Right hindlimb (tissue), 1 donor: ENCODE data around the gene EEF1AKMT4.

Experiments
- DNase-seq: peaks from one replicate; pipeline ENCODE4 v3.0.0-alpha.2; 2018

Gene EEF1AKMT4

GRCh38 chr3:184236033-184236410 is 13.4 kb upstream of the EEF1AKMT4 start:
- no peak for DNase-seq

- no peak for DNase-seq
These were observed 12.8 kb upstream of the EEF1AKMT4 start for GRCh38 chr3:184236636-184237035.

- DNase-seq, result no peak
These were observed 12.3 kb upstream of the EEF1AKMT4 start for GRCh38 chr3:184237211-184237610.

GRCh38 chr3:184237807-184238206 is 11.7 kb upstream of the EEF1AKMT4 start:
- no peak for DNase-seq

DNA sequence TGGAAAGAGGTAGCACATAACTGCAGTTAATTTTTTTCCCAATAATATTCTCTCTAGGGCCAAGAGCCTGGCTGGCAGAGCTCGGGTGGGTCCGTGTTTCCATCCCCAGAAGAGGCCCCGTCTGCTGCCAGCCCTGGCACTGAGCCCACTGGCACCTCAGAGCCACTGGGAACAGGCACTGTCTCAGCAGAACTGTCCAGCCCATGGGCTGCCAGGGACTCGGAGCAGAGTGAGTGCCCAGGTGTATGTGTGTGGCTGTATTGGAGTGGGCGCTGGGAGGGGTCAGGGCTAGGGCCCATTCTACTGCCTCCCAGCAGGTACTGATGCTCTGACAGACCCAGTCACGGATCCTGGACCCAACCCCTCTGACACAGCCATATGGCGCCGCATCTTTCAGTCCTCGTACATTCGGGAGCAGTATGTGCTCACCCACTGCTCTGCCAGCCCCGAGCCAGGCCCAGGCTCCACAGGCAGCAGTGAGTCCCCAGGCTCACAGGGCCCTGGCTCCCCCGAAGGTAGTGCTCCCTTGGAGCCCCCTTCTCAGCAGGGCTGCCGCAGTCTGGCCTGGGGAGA is 11.1 kb upstream of the EEF1AKMT4 start:
- no peak for DNase-seq

DNA sequence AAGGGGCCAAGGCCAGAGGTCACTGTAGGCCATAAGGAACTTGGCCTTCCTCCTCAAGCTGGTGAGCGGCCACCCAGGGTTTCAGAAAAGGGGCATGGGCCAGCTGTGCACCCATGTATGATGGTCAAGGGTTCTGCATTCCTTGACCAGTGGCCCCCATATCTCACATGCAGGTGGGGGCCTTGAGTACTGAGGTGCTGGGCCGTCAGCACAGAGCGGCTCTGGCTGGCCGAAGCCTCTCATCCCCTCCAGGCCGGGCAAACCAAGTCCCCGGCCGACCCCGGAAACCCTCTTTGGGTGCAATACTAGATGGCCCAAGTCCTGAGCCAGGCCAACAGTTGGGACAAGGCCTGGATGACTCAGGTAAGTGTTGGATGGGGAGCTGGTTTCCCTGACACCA is 10.3 kb upstream of the EEF1AKMT4 start:
- DNase-seq, result no peak

DNA sequence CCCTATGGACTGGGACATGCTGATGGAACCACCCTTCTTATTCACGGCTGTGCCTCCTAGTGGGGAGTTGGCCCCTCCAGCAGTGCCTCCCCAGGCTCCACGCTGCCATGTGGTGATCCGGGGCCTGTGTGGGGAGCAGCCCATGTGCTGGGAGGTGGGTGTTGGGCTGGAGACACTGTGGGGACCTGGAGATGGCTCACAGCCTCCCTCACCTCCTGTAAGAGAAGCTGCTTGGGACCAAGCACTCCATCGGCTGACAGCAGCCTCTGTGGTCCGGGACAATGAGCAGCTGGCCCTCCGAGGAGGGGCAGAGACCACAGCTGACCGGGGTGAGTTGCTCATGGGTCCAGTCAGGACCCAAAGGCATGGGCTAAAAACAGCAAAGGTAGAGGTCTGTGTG is 9.8 kb upstream of the EEF1AKMT4 start:
- no peak for DNase-seq

DNA sequence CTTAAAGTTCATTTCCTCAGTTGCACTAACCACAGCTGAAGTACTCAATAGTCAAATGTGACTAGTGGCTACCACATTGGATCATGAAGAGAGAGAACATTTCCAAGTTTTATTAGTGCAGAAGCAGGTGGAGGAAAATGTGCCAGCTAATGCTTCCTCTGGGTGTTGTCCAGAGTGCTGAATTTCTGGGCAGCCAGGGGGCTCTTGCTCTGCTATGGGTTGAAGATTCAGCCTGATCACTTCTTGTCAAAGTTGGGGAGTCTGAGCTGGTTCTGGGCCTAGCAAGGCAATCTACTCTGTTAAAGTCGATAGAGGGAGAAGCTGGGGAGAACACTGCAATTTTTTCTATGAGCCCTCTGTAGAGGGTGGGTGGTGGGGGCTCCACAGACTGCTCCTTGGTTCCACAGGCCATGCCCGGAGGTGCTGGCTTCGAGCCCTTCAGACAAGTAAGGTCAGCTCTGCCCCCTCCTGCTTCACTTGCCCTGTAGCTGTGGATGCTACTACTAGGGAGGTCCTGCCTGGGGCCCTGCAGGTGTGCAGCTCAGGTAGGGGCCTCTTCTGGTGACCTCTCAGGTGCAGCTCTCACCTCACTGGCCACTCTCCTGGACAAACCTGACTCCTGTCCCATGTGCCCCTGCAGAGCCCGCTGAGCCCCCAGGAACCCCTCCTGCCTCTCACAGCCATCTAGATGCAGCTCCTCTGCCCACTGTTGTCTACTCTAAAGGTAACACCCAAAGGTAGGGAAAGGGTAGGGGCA is 8.9 kb upstream of the EEF1AKMT4 start:
- DNase-seq, result peak; percentile 53

- no peak for DNase-seq
These were observed 8.4 kb upstream of the EEF1AKMT4 start for GRCh38 chr3:184241141-184241446.

DNA sequence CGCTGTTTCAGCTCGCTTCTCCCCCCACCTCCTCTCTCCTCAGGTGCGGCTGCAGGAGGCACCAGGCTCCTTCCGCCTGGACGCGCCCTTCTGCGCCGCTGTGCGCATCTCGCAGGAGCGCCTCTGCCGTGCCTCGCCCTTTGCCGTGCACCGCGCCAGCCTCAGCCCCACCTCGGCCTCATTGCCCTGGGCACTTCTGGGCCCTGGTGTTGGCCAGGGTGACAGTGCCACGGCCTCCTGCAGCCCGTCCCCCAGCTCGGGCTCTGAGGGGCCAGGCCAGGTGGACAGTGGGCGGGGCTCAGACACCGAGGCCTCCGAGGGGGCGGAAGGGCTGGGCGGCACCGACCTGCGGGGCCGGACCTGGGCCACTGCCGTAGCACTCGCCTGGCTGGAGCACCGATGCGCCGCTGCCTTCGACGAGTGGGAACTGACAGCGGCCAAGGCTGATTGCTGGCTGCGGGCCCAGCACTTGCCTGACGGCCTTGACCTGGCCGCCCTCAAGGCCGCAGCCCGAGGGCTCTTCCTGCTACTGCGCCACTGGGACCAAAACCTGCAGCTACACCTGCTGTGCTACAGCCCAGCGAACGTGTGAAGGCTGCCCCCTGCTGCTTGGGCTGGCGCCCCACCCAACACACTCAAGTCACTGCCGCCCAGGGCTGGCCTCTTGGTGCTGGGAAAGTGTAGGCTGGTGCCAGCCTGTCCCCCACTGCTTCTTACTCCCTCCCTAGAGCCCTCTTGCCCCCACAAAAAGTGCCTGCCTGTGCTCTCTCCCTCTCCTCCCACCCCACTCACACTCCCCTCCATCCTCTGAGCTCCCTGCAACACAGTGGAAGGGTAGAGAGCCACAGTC is 7.8 kb upstream of the EEF1AKMT4 start:
- DNase-seq, result no peak

DNA sequence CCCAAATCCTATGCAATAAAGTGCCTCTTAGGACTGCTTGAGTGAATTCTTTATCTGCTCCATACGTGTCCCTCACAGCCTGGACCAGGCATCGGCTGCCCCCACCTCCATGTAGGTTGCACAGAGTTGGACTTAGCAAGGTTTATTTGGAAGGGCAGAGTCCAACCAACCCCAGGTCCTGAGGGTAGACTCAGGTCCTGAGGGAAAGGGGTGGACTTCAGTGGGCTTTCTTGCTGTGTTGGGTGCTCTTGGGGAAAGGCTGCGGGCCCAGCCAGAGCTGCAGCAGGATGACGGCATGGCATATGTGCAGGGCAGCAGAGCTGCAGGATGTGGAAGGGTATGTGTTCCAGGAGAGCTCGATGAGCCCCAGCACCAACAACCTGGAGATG is 7.2 kb upstream of the EEF1AKMT4 start:
- no peak for DNase-seq

GRCh38 chr3:184248454-184249411 is 739 bp upstream of the EEF1AKMT4 start, which contains the start of gene ALG3:
Gene ALG3, minus strand, starts transcription at chr3:184248962. Its CDS starts 22 bp downstream, at chr3:184248940.
- peak; percentile 89 for DNase-seq

DNA sequence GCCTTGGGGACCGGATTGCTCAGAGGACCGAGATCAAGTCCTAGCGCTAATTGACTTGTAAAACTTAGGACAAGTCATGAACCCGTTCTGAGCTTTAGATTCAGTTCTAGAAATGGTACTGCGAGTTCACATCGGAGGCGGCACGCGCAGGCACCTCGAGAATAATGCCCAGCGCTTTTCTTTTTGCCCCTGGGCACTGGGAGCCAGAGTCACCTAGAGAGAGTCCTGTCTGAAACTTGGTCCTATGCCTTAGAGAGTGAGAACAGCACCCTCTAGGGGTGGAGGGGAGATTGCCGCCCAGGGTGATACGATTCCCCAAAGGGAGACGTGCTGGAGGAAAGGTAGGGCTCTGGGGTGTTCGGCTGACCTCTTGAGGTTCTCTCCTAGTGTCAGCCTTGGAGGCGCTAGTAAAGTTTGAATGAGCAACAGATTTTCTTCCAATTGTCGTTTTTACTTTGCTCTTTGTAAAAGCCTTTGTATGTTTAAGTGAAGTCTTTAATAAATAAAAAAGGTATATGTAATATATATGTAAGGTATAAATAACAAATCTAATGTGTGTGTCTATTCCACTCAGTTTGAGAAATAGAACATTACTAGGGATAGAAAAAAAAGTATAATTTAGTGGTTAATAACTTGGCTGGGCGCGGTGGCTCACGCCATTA is 826 bp downstream of the EEF1AKMT4 start:
- peak; percentile 73 for DNase-seq

- no peak for DNase-seq
These were observed 6.0 kb downstream of the EEF1AKMT4 start for GRCh38 chr3:184255291-184256039.

- DNase-seq, result no peak
These were observed 7.8 kb downstream of the EEF1AKMT4 start for GRCh38 chr3:184257083-184257915.

- no peak for DNase-seq
These were observed 9.5 kb downstream of the EEF1AKMT4 start for GRCh38 chr3:184258926-184259325.

GRCh38 chr3:184259396-184259877 is 10.0 kb downstream of the EEF1AKMT4 start:
- no peak for DNase-seq

DNA sequence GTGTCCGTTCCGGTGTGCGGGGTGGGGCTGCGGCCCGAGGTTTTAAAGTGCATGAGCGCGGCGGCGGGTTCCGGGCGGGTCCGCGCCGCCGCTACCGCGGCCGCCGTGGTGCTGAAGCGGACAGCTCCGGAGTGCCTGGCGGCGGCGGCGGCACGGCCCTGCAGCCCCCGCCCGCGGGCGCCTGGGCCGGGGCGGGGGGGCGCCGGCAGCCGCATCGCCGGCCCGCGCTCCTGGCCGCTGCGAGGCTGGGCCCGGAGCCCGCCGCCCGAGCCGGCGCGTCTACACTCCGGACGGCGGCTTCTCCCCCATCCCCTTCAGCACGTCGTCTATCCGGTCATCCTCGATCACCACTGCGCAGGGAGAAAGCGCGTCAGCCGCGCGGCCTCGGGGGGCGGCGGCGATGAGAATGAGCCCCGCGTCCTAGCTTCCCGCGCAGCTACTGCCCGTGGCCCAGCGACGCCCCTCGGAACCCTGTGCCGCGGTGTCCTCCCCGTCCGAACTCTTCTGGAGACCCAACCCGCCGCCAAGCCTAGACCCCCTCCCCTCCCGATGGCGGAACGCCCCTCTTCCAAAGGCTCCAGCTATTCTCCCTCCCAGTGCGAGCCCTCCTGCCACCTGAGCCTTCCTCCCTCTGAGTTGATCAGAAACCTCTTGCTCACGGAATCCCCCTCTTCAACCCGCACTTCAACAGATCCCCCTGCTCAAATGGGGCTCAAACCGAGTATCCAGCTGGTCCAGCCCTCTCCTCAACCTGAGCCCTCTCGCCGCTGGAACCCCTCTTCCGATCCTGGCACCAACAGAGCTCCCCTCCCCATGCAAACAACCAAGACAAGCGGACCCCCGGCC is 10.6 kb downstream of the EEF1AKMT4 start:
- peak; percentile 53 for DNase-seq

- DNase-seq, result no peak
These were observed 11.3 kb downstream of the EEF1AKMT4 start for GRCh38 chr3:184260724-184261269.
